GM21381 (cell line): ENCODE data around the gene SPACA6.

Experiments
- ATAC-seq: cut with Tn5 transposase; IDR thresholded peaks from one replicate; pipeline ENCODE4 v1.9.1; 2021; ENCODE audit warnings: mild to moderate bottlenecking, moderate library complexity; ENCODE audit not compliant: unreplicated experiment

Gene SPACA6

GRCh38 chr19:51703575-51704515 lies 10.7 kb downstream of the SPACA6 start:
- ATAC-seq, result peak; percentile 85

DNA sequence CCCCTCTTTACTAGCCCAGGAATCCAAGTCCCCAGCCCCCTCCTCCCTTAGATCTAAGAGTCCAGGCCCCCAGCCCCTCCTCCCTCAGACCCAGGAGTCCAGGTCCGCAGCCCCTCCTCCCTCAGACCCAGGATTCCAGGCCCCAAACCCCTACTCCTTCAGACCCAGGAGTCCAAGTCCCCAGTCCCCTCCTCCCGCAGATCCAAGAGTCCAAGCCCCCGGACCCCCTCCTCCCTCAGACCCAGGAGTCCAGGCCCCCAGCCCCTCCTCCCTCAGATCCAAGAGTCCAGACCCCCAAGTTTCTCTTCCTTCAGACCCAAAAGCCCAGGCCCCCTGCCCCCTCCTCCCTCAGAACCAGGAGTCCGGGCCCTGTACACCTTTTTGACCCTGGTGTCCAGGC lies 11.5 kb downstream of the SPACA6 start:
- no peak for ATAC-seq

GRCh38 chr19:51706296-51706695 lies 13.2 kb downstream of the SPACA6 start:
- ATAC-seq, result no peak

DNA sequence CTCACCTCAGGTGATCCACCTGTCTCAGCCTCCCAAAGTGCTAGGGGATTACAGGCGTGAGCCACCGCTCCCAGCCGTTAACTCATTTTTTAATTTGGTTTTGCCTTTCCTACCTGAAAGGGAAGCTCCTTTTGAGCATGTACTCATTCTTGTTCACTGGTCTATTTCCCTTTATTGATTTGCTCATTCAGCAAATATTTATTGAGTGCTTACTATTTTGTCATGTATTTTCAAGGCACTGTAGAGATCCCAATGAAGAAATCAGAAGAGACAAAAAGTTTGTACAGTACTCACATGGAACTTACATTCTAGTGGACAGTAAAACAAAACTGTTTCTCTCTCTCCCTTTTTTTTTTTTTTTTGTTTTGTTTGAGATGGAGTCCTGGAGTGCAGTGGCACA lies 13.8 kb downstream of the SPACA6 start:
- no peak for ATAC-seq

DNA sequence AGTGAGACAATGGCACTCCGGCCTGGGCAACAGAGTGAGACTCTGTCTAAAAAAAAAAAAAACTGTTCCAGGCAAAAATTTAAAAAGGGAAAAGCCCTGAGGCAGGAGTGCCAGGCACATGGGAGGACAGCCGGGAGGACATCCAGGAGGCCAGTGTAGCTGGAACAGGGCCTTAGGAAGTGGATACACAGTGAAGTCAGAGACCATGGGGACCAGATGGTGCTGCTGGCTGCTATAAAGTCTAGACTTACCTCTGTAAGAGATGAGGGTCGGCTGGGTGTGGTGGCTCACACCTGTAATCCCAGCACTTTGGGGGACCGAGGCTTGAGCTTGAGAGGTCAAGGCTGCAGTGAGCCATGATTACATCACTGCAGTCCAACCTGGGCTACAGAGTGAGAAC lies 15.7 kb downstream of the SPACA6 start:
- ATAC-seq, result no peak

- no peak for ATAC-seq
Observed at GRCh38 chr19:51709575-51709974, 16.4 kb downstream of the SPACA6 start.

DNA sequence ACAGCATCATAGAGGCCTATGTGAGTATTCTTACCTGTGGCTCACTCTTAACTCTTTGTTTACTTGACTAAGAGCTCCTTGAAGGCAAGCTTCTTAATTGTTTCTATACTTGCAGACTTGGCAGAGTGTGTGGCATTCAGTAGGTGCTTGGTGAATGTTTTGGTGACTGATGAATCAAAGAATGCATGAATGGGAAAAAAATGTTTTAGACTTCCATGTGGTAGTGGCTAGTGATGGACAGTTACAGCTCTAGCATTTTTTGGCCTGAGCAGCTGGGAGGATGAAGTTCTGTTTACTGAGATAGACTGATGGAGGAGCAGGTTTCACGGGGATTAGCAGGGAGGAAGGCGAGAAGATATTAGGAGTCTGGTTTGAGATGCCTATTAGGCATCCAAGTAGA lies 17.0 kb downstream of the SPACA6 start:
- no peak for ATAC-seq

DNA sequence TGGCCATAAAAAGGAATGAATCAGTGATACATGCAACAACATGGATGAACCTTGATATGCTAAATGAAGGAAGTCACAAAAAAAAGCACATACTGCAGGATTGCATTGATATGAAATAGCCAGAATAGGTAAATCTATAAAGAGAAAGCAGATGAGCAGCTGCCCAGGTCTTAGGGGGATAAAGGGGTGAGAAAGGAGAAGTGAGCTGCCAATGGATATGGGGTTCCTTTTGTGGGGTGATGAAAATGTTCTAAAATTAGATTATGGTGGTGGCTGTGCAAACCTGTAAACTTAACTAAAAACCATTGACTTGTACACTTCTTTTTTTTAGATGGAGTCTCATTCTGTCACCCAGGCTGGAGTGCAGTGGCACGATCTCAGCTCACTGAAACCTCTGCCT lies 18.6 kb downstream of the SPACA6 start:
- no peak for ATAC-seq

GRCh38 chr19:51712461-51713081 lies 19.4 kb downstream of the SPACA6 start:
- no peak for ATAC-seq

- ATAC-seq, result no peak
Observed at GRCh38 chr19:51713319-51714285, 20.5 kb downstream of the SPACA6 start.

DNA sequence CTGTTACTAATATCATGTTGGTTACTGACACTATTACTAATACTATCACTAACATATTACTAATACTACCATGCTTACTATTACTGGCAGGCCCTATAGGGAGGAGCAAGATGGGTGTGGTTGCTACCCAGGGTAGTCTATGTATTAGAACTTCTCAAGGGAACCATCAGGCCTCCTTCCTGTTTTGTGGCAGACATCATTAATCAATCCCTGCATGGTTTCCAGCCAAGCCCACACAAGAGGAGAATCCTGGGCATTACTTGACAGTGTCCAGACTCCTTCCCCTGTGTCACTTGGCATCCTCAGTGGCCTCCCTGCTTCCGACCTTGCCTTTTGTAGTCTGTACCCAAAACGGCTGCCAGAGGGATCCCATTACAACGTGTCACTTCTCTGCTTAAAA lies 21.7 kb downstream of the SPACA6 start:
- ATAC-seq, result no peak

GRCh38 chr19:51715850-51716249 lies 22.7 kb downstream of the SPACA6 start:
- no peak for ATAC-seq

DNA sequence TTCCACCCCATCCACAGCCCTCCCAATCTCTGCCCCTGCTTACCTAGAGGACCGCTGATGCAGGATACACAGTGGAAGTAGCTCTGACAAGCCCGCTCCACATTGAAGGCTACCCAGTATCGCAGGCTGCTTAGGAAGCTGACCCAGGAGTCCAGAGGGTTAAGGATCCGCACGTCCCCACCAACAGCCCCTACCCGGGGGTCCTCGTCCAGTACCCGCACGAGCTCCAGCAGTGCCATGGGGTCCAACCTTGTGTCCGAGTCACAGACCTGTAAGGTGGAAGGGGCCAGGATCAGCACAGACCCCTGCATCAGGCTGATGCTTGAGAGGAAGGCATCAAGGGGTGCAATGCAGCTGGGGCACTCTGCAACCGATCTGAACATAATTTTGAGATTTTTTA lies 23.8 kb downstream of the SPACA6 start:
- ATAC-seq, result no peak

- ATAC-seq, result no peak
Observed at GRCh38 chr19:51719251-51719988, 26.3 kb downstream of the SPACA6 start.

DNA sequence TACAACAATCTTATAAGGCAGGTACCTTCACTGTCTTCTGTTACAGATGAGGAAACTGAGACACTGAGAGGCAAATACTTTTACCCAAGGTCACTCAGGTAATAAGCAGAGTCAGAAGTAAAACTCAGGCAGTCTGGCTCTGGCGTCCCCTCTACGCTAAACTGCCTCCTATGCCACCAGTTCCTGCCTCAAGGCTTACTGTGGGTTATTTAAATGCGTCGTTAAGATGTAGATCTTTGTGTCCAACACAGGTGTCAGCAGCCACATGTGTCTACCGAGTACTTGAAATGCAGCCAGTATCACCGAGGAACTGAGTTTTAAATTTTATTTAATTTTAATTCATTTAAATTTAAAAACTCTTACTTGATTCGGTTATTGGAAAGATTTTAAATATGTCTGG lies 28.8 kb downstream of the SPACA6 start:
- no peak for ATAC-seq

GRCh38 chr19:51722492-51722891 lies 29.4 kb downstream of the SPACA6 start:
- ATAC-seq, result no peak

DNA sequence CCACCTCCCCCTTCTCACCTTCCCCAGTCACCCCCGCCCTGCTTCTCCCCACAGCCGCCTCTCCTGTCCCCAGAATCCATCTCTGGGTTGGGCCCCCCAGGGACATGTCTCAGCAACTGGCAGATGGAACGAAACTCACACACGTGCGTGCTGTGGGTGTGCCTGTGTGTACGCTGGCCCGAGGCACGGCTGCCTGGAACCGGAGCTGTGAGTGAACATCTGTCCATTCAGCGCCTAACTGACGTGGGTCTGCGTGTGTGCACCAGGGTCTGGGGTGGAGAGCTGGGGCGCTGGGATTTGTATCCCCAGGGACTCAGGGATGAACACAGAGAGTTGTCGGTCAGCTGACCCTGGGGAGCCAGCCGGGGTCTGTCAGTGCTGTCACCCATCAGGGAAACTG lies 31.4 kb downstream of the SPACA6 start:
- ATAC-seq, result no peak

GRCh38 chr19:51726049-51726448 lies 32.9 kb downstream of the SPACA6 start:
- no peak for ATAC-seq

DNA sequence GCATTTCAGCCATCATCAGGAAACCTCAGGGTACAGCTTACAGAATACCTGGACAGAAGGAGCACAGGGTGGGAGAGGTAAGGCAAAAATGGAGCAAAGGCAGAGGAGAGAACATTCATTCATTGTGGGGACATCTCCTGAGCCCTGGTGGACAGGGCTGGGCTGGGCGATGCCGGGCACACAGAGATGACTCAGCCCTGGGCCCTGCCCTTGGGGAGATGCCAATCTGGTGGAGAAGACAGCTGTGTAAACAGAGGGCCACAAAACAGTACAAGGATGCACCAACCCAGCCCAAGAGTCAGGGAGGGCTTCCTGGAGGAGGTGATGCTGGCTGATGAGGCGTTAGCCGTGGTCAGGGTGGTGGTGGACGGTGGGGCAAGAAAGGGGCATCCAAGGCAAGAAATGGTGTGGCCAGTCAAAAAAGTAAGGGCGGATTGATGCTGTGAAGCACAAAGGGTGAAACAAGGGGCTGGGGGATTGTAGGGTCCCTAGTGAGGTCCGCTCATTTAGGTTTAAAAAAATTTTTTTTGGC lies 34.3 kb downstream of the SPACA6 start:
- ATAC-seq, result no peak

DNA sequence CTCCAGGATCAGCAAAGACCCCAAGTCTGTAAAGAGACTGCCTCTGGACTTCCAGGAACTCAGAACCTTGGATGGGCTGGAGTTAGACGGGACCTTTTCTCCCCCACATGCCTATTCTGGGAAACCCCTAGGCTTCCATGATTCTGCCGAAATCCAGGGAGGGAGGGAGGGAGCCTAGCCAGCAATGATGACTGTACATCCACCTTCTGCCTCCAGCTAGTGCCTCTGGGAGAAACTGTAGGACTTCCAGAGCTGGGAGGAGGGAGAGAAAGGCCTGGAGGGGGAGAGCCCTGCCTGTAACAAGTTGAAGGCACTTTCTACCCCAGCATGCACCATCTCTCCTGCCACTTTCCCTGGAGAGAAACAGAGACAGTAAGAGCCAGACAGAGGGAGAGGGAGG lies 36.7 kb downstream of the SPACA6 start:
- no peak for ATAC-seq
